Subcutaneous abdominal adipose tissue (tissue), 5 donors: ENCODE data around the gene MRPL4.

ENCODE experiments used
- H3K27ac ChIP-seq: one replicate; pipeline ENCODE4 v1.7.0; 2013; ENCODE audit warnings: low read depth, mild to moderate bottlenecking, inconsistent platforms, low read length, moderate library complexity
- H3K27me3 ChIP-seq, 5 donors: one replicate each; pipeline ENCODE4 v1.7.0; 2013; ENCODE audit warnings: low read length in 5 of 5, inconsistent platforms in 1 of 5; ENCODE audit not compliant: control insufficient read depth in 5 of 5, insufficient read depth in 4 of 5
- H3K36me3 ChIP-seq, 5 donors: one replicate each; pipeline ENCODE4 v1.7.0; 2013; ENCODE audit warnings: low read length in 5 of 5; ENCODE audit not compliant: control insufficient read depth in 5 of 5, insufficient read depth in 5 of 5
- H3K4me1 ChIP-seq, 5 donors: one replicate each; pipeline ENCODE4 v1.7.0; 2013; ENCODE audit warnings: low read length in 5 of 5, mild to moderate bottlenecking in 3 of 5, moderate library complexity in 1 of 5; ENCODE audit not compliant: control insufficient read depth in 5 of 5, insufficient read depth in 5 of 5
- H3K4me3 ChIP-seq, 5 donors: one replicate each; pipeline ENCODE4 v1.7.0; 2013; ENCODE audit warnings: low read length in 5 of 5, low read depth in 1 of 5
- H3K9ac ChIP-seq, 5 donors: one replicate each; pipeline ENCODE4 v1.7.0; 2013; ENCODE audit warnings: low read length in 5 of 5, mild to moderate bottlenecking in 4 of 5, moderate library complexity in 3 of 5
- H3K9me3 ChIP-seq, 5 donors: one replicate each; pipeline ENCODE4 v1.7.0; 2013; ENCODE audit warnings: low read length in 5 of 5; ENCODE audit not compliant: control insufficient read depth in 5 of 5
- donor health status: healthy.
- donor health status: healthy.
- donor health status: healthy.
- donor health status: healthy.
- donor health status: healthy.

MRPL4 gene

GRCh38 chr19:10219678-10220077 is 32.3 kb upstream of the MRPL4 start:
- Histone ChIP-seq H3K4me3 (no peak overlapping the region), H3K27ac (no peak overlapping the region), H3K9me3 (no peaks in the 10 kb centered on the region), H3K27me3 (peaks cover 0 to 5% (median 0%) of the 10 kb centered on the region in 5 donors), H3K4me1 (peaks cover 0 to 6% (median 0%) of the 10 kb centered on the region in 5 donors), H3K36me3 (peaks cover 0 to 18% (median 12%) of the 10 kb centered on the region in 5 donors), H3K9ac (no peak overlapping the region)

GRCh38 chr19:10220695-10221094 is 31.3 kb upstream of the MRPL4 start:
- no peak overlapping the region for H3K27ac ChIP-seq
- peaks cover 0 to 6% (median 0%) of the 10 kb centered on the region in 5 donors for H3K4me1 ChIP-seq
- H3K9me3 ChIP-seq, result no peaks in the 10 kb centered on the region
- no peak overlapping the region for H3K9ac ChIP-seq
- H3K27me3 ChIP-seq, result peaks cover 0 to 5% (median 0%) of the 10 kb centered on the region in 5 donors
- peaks cover 0 to 19% (median 12%) of the 10 kb centered on the region in 5 donors for H3K36me3 ChIP-seq
- no peak overlapping the region for H3K4me3 ChIP-seq

- H3K27me3 ChIP-seq, result peaks cover 0 to 11% (median 3%) of the 10 kb centered on the region in 5 donors
- H3K9ac ChIP-seq, result no peak overlapping the region
- H3K27ac ChIP-seq, result no peak overlapping the region
- H3K36me3 ChIP-seq, result peaks cover 0 to 19% (median 12%) of the 10 kb centered on the region in 5 donors
- no peak overlapping the region for H3K4me3 ChIP-seq
- H3K9me3 ChIP-seq, result no peaks in the 10 kb centered on the region
- H3K4me1 ChIP-seq, result peaks cover 0 to 19% (median 4%) of the 10 kb centered on the region in 5 donors
These were observed 29.7 kb upstream of the MRPL4 start for GRCh38 chr19:10222201-10222890.

- H3K4me3 ChIP-seq, result no peak overlapping the region
- no peak overlapping the region for H3K27ac ChIP-seq
- peaks cover 0 to 19% (median 12%) of the 10 kb centered on the region in 5 donors for H3K36me3 ChIP-seq
- H3K9me3 ChIP-seq, result no peaks in the 10 kb centered on the region
- H3K4me1 ChIP-seq, result peaks cover 0 to 30% (median 7%) of the 10 kb centered on the region in 5 donors
- peaks cover 0 to 15% (median 7%) of the 10 kb centered on the region in 5 donors for H3K27me3 ChIP-seq
- no peak overlapping the region for H3K9ac ChIP-seq
These were observed 28.4 kb upstream of the MRPL4 start for GRCh38 chr19:10223488-10224213.

GRCh38 chr19:10224337-10224736 is 27.7 kb upstream of the MRPL4 start:
- Histone ChIP-seq H3K9me3 (no peaks in the 10 kb centered on the region), H3K4me1 (peaks cover 0 to 34% (median 7%) of the 10 kb centered on the region in 5 donors), H3K9ac (no peak overlapping the region), H3K27ac (no peak overlapping the region), H3K36me3 (peaks cover 0 to 19% (median 12%) of the 10 kb centered on the region in 5 donors), H3K27me3 (peaks cover 0 to 15% (median 7%) of the 10 kb centered on the region in 5 donors), H3K4me3 (no peak overlapping the region)

- Histone ChIP-seq H3K9me3 (no peaks in the 10 kb centered on the region), H3K4me1 (peaks cover 4 to 51% (median 23%) of the 10 kb centered on the region in 5 donors), H3K9ac (no peak overlapping the region), H3K27me3 (peaks cover 0 to 21% (median 11%) of the 10 kb centered on the region in 5 donors), H3K27ac (peak overlapping the region; percentile 58), H3K36me3 (peaks cover 0 to 19% (median 11%) of the 10 kb centered on the region in 5 donors), H3K4me3 (no peak overlapping the region)
These were observed 26.0 kb upstream of the MRPL4 start for GRCh38 chr19:10226021-10226375.

GRCh38 chr19:10226376-10227025 is 25.5 kb upstream of the MRPL4 start:
- no peaks in the 10 kb centered on the region for H3K9me3 ChIP-seq
- H3K4me3 ChIP-seq, result no peak overlapping the region
- peaks cover 5 to 53% (median 25%) of the 10 kb centered on the region in 5 donors for H3K4me1 ChIP-seq
- H3K9ac ChIP-seq, result no peak overlapping the region
- peaks cover 0 to 21% (median 8%) of the 10 kb centered on the region in 5 donors for H3K27me3 ChIP-seq
- H3K27ac ChIP-seq, result peak overlapping the region; percentile 58
- H3K36me3 ChIP-seq, result peaks cover 0 to 19% (median 11%) of the 10 kb centered on the region in 5 donors

GRCh38 chr19:10227026-10227971 is 24.7 kb upstream of the MRPL4 start:
- H3K27ac ChIP-seq, result peak overlapping the region; percentile 37

GRCh38 chr19:10228393-10228792 is 23.6 kb upstream of the MRPL4 start:
- Histone ChIP-seq H3K4me3 (peak overlapping the region in 1 of 5 donors; percentile 17), H3K9ac (peak overlapping the region in 1 of 5 donors; percentile 23), H3K36me3 (peaks cover 0 to 13% (median 11%) of the 10 kb centered on the region in 5 donors), H3K27ac (no peak overlapping the region), H3K4me1 (peaks cover 6 to 49% (median 29%) of the 10 kb centered on the region in 5 donors), H3K27me3 (peaks cover 0 to 21% (median 8%) of the 10 kb centered on the region in 5 donors), H3K9me3 (no peaks in the 10 kb centered on the region)

More at GRCh38 chr19:10227026-10227971, 24.7 kb upstream of the MRPL4 start:
- peak overlapping the region in 3 of 5 donors; percentile 17 to 29 (median 20) for H3K4me3 ChIP-seq
- H3K27me3 ChIP-seq, result peaks cover 0 to 21% (median 8%) of the 10 kb centered on the region in 5 donors
- H3K9ac ChIP-seq, result peak overlapping the region in 1 of 5 donors; percentile 6
- peaks cover 0 to 19% (median 11%) of the 10 kb centered on the region in 5 donors for H3K36me3 ChIP-seq
- H3K4me1 ChIP-seq, result peaks cover 6 to 53% (median 29%) of the 10 kb centered on the region in 5 donors
- H3K9me3 ChIP-seq, result no peaks in the 10 kb centered on the region
